Nephron progenitor cell (in vitro differentiated cells): ENCODE data around the gene NOC3L.
"Not testable (repeated sequence)": the region's sequence is repeated elsewhere in the genome, so short reads cannot be mapped to it uniquely, and the experiment has no call there.

Source experiments
- DNase-seq: peaks from one replicate; pipeline ENCODE4 v3.0.0; 2021
- H3K27ac Mint-ChIP-seq: 2 replicates; pipeline ENCODE4 v1.8.0; 2021; ENCODE audit warnings: mild to moderate bottlenecking, moderate library complexity, mixed read lengths
- H3K27me3 Mint-ChIP-seq: 2 replicates; pipeline ENCODE4 v1.8.0; 2021; ENCODE audit warnings: mild to moderate bottlenecking, low read depth, mixed read lengths; ENCODE audit not compliant: poor library complexity
- H3K36me3 Mint-ChIP-seq: 2 replicates; pipeline ENCODE4 v1.8.0; 2021; ENCODE audit warnings: low read depth, mixed read lengths
- H3K4me1 Mint-ChIP-seq: 2 replicates; pipeline ENCODE4 v1.8.0; 2021; ENCODE audit warnings: mixed read lengths
- H3K4me3 Mint-ChIP-seq: 2 replicates; pipeline ENCODE4 v1.8.0; 2021; ENCODE audit warnings: mild to moderate bottlenecking, moderate library complexity, mixed read lengths
- H3K9me3 Mint-ChIP-seq: 2 replicates; pipeline ENCODE4 v1.8.0; 2021; ENCODE audit warnings: mild to moderate bottlenecking, moderate library complexity, mixed read lengths
- CTCF ChIP-seq: fragments of 200-600 bp; sonication (generic); IDR thresholded peaks from 2 replicates; pipeline ENCODE4 v1.5.0; 2021; ENCODE audit warnings: antibody characterized with exemption

NOC3L gene

GRCh38 chr10:94397549-94398370 is 35.0 kb upstream of the NOC3L start:
- H3K4me3 Mint-ChIP-seq = no peak overlapping the region
- no peaks in the 10 kb centered on the region for H3K4me1 Mint-ChIP-seq
- peaks cover 11% of the 10 kb centered on the region for H3K9me3 Mint-ChIP-seq
- H3K36me3 Mint-ChIP-seq = no peaks in the 10 kb centered on the region
- no peak for DNase-seq
- H3K27me3 Mint-ChIP-seq = peaks cover 21% of the 10 kb centered on the region
- H3K27ac Mint-ChIP-seq = no peak overlapping the region
- TF ChIP-seq CTCF = no peak

GRCh38 chr10:94392117-94392516 is 29.4 kb upstream of the NOC3L start:
- not testable (repeated sequence) for H3K36me3 Mint-ChIP-seq, DNase-seq, H3K4me1 Mint-ChIP-seq, H3K9me3 Mint-ChIP-seq, H3K4me3 Mint-ChIP-seq, H3K27ac Mint-ChIP-seq
- H3K27me3 Mint-ChIP-seq = peaks cover 11% of the 10 kb centered on the region

- peaks cover 12% of the 10 kb centered on the region for H3K9me3 Mint-ChIP-seq
- not testable (repeated sequence) for H3K36me3 Mint-ChIP-seq, DNase-seq, H3K4me1 Mint-ChIP-seq, H3K4me3 Mint-ChIP-seq, H3K27ac Mint-ChIP-seq, H3K27me3 Mint-ChIP-seq
These were observed 23.0 kb upstream of the NOC3L start for GRCh38 chr10:94385733-94386132.

- DNase-seq = no peak
- H3K9me3 Mint-ChIP-seq = peaks cover 12% of the 10 kb centered on the region
These were observed 20.8 kb upstream of the NOC3L start for GRCh38 chr10:94383530-94383929.

GRCh38 chr10:94376865-94377264 is 14.1 kb upstream of the NOC3L start:
- no peaks in the 10 kb centered on the region for H3K9me3 Mint-ChIP-seq
- TF ChIP-seq CTCF = no peak
- DNase-seq = no peak
- no peaks in the 10 kb centered on the region for H3K36me3 Mint-ChIP-seq
- peaks cover 46% of the 10 kb centered on the region for H3K27me3 Mint-ChIP-seq
- no peak overlapping the region for H3K4me3 Mint-ChIP-seq
- H3K27ac Mint-ChIP-seq = no peak overlapping the region
- no peaks in the 10 kb centered on the region for H3K4me1 Mint-ChIP-seq

More at GRCh38 chr10:94383530-94383929, 20.8 kb upstream of the NOC3L start:
- Mint-ChIP-seq H3K36me3 (peaks cover 4% of the 10 kb centered on the region), H3K27ac (no peak overlapping the region), H3K4me3 (no peak overlapping the region), H3K27me3 (peaks cover 6% of the 10 kb centered on the region), H3K4me1 (no peaks in the 10 kb centered on the region)
- no peak for TF ChIP-seq CTCF

- H3K27me3 Mint-ChIP-seq = peaks cover 52% of the 10 kb centered on the region
- no peak for DNase-seq
- H3K4me1 Mint-ChIP-seq = no peaks in the 10 kb centered on the region
- no peaks in the 10 kb centered on the region for H3K9me3 Mint-ChIP-seq
- TF ChIP-seq CTCF = no peak
- no peak overlapping the region for H3K27ac Mint-ChIP-seq
- H3K36me3 Mint-ChIP-seq = no peaks in the 10 kb centered on the region
- no peak overlapping the region for H3K4me3 Mint-ChIP-seq
These were observed 12.6 kb upstream of the NOC3L start for GRCh38 chr10:94375374-94375773.

GRCh38 chr10:94370501-94370900 is 7.8 kb upstream of the NOC3L start:
- Mint-ChIP-seq H3K27me3 (peaks cover 55% of the 10 kb centered on the region), H3K4me3 (no peak overlapping the region), H3K9me3 (no peaks in the 10 kb centered on the region), H3K36me3 (no peaks in the 10 kb centered on the region), H3K4me1 (no peaks in the 10 kb centered on the region), H3K27ac (no peak overlapping the region)
- DNase-seq = no peak
- TF ChIP-seq CTCF = no peak
